Aorta (tissue), 5 donors: ENCODE results near the gene SBF2. TPM values are rescaled to one million over a fixed set of nuclear protein-coding genes. Genes with fewer than 3 reads are reported as not detected.
"Not testable (repeated sequence)": the region's sequence is repeated elsewhere in the genome, so short reads cannot be mapped to it uniquely, and the experiment has no call there.

Experiments used
- ATAC-seq: fragments of 200-7000 bp; cut with Tn5 transposase; one replicate; pipeline ENCODE4 v1.9.1; 2022; ENCODE audit warnings: moderate library complexity; ENCODE audit not compliant: low FRiP score
- DNase-seq, 2 donors: peaks; one replicate each; pipeline ENCODE4 v3.0.0-alpha.2; 2020
- H3K27ac ChIP-seq, 2 donors: one replicate each; pipeline ENCODE4 v1.5.1; 2013; ENCODE audit warnings: low read length in 2 of 2, mild to moderate bottlenecking in 2 of 2, moderate library complexity in 2 of 2, control low read depth in 1 of 2, inconsistent platforms in 1 of 2, low read depth in 1 of 2
- H3K27me3 ChIP-seq, 2 donors: one replicate each; pipeline ENCODE4 v1.6.1; 2013; ENCODE audit warnings: control low read depth in 1 of 2, low read length in 1 of 2, mild to moderate bottlenecking in 1 of 2, moderate library complexity in 1 of 2; ENCODE audit not compliant: insufficient read depth in 2 of 2, control insufficient read depth in 1 of 2
- H3K36me3 ChIP-seq, 2 donors: one replicate each; pipeline ENCODE4 v1.6.1; 2013; ENCODE audit warnings: control low read depth in 1 of 2, low read length in 1 of 2, mild to moderate bottlenecking in 1 of 2; ENCODE audit not compliant: insufficient read depth in 2 of 2, control insufficient read depth in 1 of 2
- H3K4me1 ChIP-seq, 2 donors: one replicate each; pipeline ENCODE4 v1.6.1; 2013; ENCODE audit warnings: low read length in 2 of 2, control low read depth in 1 of 2, mild to moderate bottlenecking in 1 of 2, moderate library complexity in 1 of 2; ENCODE audit not compliant: insufficient read depth in 2 of 2, control insufficient read depth in 1 of 2
- H3K4me3 ChIP-seq, 2 donors: one replicate each; pipeline ENCODE4 v1.5.1; 2013; ENCODE audit warnings: low read length in 2 of 2, control low read depth in 1 of 2, mild to moderate bottlenecking in 1 of 2
- H3K9me3 ChIP-seq: one replicate; pipeline ENCODE4 v1.6.1; 2013; ENCODE audit warnings: mild to moderate bottlenecking, low read length; ENCODE audit not compliant: control insufficient read depth
- WGBS, 2 donors: extraction: QIAGEN DNeasy Blood & Tissue Kit; methylation state at CpG; one replicate each; pipeline ENCODE4 v1.1.7; 2013; 5-methylcytosine and 5-hydroxymethylcytosine counted together
- intact Hi-C, 2 donors: fragments of 100-400 bp; cut with DNase I; formaldehyde crosslinking; loops; one replicate each; pipeline versions ENCODE4 v1.14.2 to v1.15.0; 2022
- polyA plus RNA-seq, 2 donors: library from polyadenylated mRNA; stranded (reverse); fragments of 200-250 nt; gene quantifications; one replicate each; pipeline ENCODE4 v1.2.3, GENCODE V29; 2013
- total RNA-seq, 2 donors: library from RNA; stranded (reverse); fragmentation: NEBNext Ultra II Directional; extraction: Animal tissue kit (Norgen Biotek cat#: 25700); gene quantifications; one replicate each; pipeline ENCODE4 v1.2.1, GENCODE V29; 2021
- donor health status: healthy with polysubstance abuse.
- donor health status: Bipolar disorder and iron deficiency.
- donor health status: DM: no; HTN: no; CAD: no.
- donor health status: DM: no; HTN: no; CAD: no.
- donor health status: DM: yes; HTN: yes; CAD: no.

Gene SBF2
- total and polyA plus RNA-seq, 4 donors = 6.4 to 82.0 (median 47.6) TPM

GRCh38 chr11:10236840-10237239, 57.2 kb downstream of the SBF2 start:
- H3K36me3 ChIP-seq = no peaks in the 10 kb centered on the region
- intact Hi-C loops = no loop called here
- no peak for ATAC-seq

GRCh38 chr11:10233581-10233980, 60.4 kb downstream of the SBF2 start:
- Histone ChIP-seq H3K36me3 (no peaks in the 10 kb centered on the region), H3K4me3 (no peak overlapping the region), H3K4me1 (no peaks in the 10 kb centered on the region), H3K9me3 (no peaks in the 10 kb centered on the region), H3K27me3 (no peaks in the 10 kb centered on the region), H3K27ac (no peak overlapping the region)
- intact Hi-C loops = no loop called here
- WGBS, 2 donors = 94% methylated on average over 2 of the region's 2 CpGs
- ATAC-seq = no peak
- no peak for DNase-seq

More at GRCh38 chr11:10236840-10237239, 57.2 kb downstream of the SBF2 start:
- Histone ChIP-seq H3K4me3 (no peak overlapping the region), H3K9me3 (no peaks in the 10 kb centered on the region), H3K27me3 (no peaks in the 10 kb centered on the region), H3K27ac (no peak overlapping the region), H3K4me1 (no peaks in the 10 kb centered on the region)
- DNase-seq = no peak
- WGBS, 2 donors = 92 to 93% methylated on average over 1 of the region's 1 CpG

- H3K36me3 ChIP-seq = no peaks in the 10 kb centered on the region
- ATAC-seq = no peak
- no peaks in the 10 kb centered on the region for H3K9me3 ChIP-seq
- H3K27ac ChIP-seq = no peak overlapping the region
- no peak for DNase-seq
- intact Hi-C loops = no loop called here
- H3K27me3 ChIP-seq = no peaks in the 10 kb centered on the region
- H3K4me1 ChIP-seq = no peaks in the 10 kb centered on the region
- H3K4me3 ChIP-seq = no peak overlapping the region
- 93 to 97% methylated on average over 1 of the region's 1 CpG for WGBS, 2 donors
Measured at GRCh38 chr11:10232756-10233155, 61.3 kb downstream of the SBF2 start.

GRCh38 chr11:10231803-10232202, 62.2 kb downstream of the SBF2 start:
- H3K27ac ChIP-seq, H3K4me1 ChIP-seq, H3K36me3 ChIP-seq, intact Hi-C loops, H3K9me3 ChIP-seq, H3K27me3 ChIP-seq, H3K4me3 ChIP-seq, ATAC-seq, DNase-seq: not testable (repeated sequence)
- 95 to 99% methylated on average over 10 to 13 of the region's 13 CpGs for WGBS, 2 donors

GRCh38 chr11:10225553-10225952, 68.5 kb downstream of the SBF2 start:
- WGBS, 2 donors = 1 to 4% methylated on average over 2 of the region's 2 CpGs
- H3K27ac ChIP-seq = no peak overlapping the region
- ATAC-seq (no peak), DNase-seq (no peak)
- no peak overlapping the region for H3K4me3 ChIP-seq
- intact Hi-C loops = no loop called here
- no peaks in the 10 kb centered on the region for H3K27me3 ChIP-seq
- no peaks in the 10 kb centered on the region for H3K4me1 ChIP-seq
- H3K36me3 ChIP-seq = no peaks in the 10 kb centered on the region
- H3K9me3 ChIP-seq = no peaks in the 10 kb centered on the region

GRCh38 chr11:10222399-10222798, 71.6 kb downstream of the SBF2 start:
- Histone ChIP-seq H3K27ac (no peak overlapping the region), H3K36me3 (no peaks in the 10 kb centered on the region), H3K4me1 (no peaks in the 10 kb centered on the region), H3K4me3 (no peak overlapping the region), H3K27me3 (no peaks in the 10 kb centered on the region), H3K9me3 (no peaks in the 10 kb centered on the region)
- intact Hi-C loops = loop anchor here in 1 of 2 donors (5.0 kb wide), 1 partner anchor 80 kb away; no protein-coding TSS in a partner anchor
- no peak for ATAC-seq
- 93 to 96% methylated on average over 3 of the region's 3 CpGs for WGBS, 2 donors
- no peak for DNase-seq

- ATAC-seq (no peak), DNase-seq (no peak)
- no peaks in the 10 kb centered on the region for H3K9me3 ChIP-seq
Measured at GRCh38 chr11:10221342-10221741, 72.7 kb downstream of the SBF2 start.

GRCh38 chr11:10211470-10211869, 82.5 kb downstream of the SBF2 start:
- Histone ChIP-seq H3K9me3 (no peaks in the 10 kb centered on the region), H3K36me3 (no peaks in the 10 kb centered on the region), H3K4me3 (no peak overlapping the region), H3K27ac (no peak overlapping the region), H3K4me1 (peaks cover 0 to 2% of the 10 kb centered on the region in 2 donors), H3K27me3 (no peaks in the 10 kb centered on the region)
- no peak for ATAC-seq
- intact Hi-C loops = no loop called here
- 92 to 93% methylated on average over 3 of the region's 3 CpGs for WGBS, 2 donors
- DNase-seq = no peak

More at GRCh38 chr11:10221342-10221741, 72.7 kb downstream of the SBF2 start:
- H3K4me3 ChIP-seq = no peak overlapping the region
- H3K27me3 ChIP-seq = no peaks in the 10 kb centered on the region
- 94 to 99% methylated on average over 2 of the region's 2 CpGs for WGBS, 2 donors
- H3K4me1 ChIP-seq = no peaks in the 10 kb centered on the region
- H3K36me3 ChIP-seq = no peaks in the 10 kb centered on the region
- intact Hi-C loops = loop anchor here in 1 of 2 donors (5.0 kb wide), 1 partner anchor 81 kb away; no protein-coding TSS in a partner anchor
- no peak overlapping the region for H3K27ac ChIP-seq

- peaks cover 0 to 2% of the 10 kb centered on the region in 2 donors for H3K4me1 ChIP-seq
- ATAC-seq (no peak), DNase-seq (no peak)
- H3K9me3 ChIP-seq = no peaks in the 10 kb centered on the region
- no peak overlapping the region for H3K27ac ChIP-seq
- intact Hi-C loops = loop anchor here (5.0 kb wide), 1 partner anchor 98 kb away; the partner anchor contains the start of gene ADM (in 2 of the 2)
- no peaks in the 10 kb centered on the region for H3K36me3 ChIP-seq
- H3K4me3 ChIP-seq = no peak overlapping the region
- 91 to 96% methylated on average over 4 of the region's 4 CpGs for WGBS, 2 donors
- H3K27me3 ChIP-seq = no peaks in the 10 kb centered on the region
Measured at GRCh38 chr11:10209326-10209725, 84.7 kb downstream of the SBF2 start.
